Measurements from ENCODE around the gene WFDC8.

Gene WFDC8

GRCh38 chr20:45515147-45515913 lies 63.8 kb downstream of the WFDC8 start, which contains the start of gene SPINT3:
SPINT3 (minus strand) TSS chr20:45515622; CDS start chr20:45515608, 14 bp downstream.
- TF ChIP-seq GATA2 (IDR thresholded peaks at IDR 0.05; ENCODE audit: low read depth, low read length) (no peak), GATA3 (IDR thresholded peaks at IDR 0.05; ENCODE audit: low read depth, low read length) (no peak)

DNA sequence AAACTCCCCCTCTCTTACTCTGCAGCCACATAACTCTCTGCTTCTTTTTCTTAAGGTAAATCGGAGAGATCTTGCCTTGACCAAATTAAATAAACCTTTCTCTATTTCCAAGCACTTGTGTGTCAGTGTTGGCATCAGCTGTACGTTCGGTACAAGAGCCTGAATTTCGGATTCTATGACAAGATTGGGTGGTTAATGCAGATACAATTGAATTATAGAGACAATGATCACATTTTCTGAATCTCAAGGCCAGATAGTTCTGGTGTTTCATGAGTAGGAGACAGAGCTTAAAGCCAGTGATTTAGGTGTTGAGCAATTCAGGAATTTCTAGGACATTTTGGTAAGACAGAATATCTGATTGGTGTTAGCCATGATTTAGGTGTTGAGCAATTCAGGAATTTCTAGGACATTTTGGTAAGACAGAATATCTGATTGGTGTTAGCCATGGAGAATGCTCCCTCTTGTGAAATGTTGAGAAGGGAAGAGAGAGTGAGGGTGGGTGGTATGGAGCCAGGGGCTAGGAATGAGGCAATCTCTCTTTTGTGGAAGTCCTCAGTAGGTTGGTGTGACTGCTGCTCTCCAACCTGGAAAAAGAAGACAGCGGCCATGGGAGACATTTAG lies 68.7 kb downstream of the WFDC8 start:
- no peak for TF ChIP-seq GATA2 (IDR thresholded peaks at IDR 0.05; ENCODE audit: low read depth, low read length)
- TF ChIP-seq GATA3 (IDR thresholded peaks at IDR 0.05; ENCODE audit: low read depth, low read length): no peak

- TF ChIP-seq GATA2 (IDR thresholded peaks at IDR 0.05; ENCODE audit: low read depth, low read length) (no peak), GATA3 (IDR thresholded peaks at IDR 0.05; ENCODE audit: low read depth, low read length) (no peak)
Measured at GRCh38 chr20:45509091-45509490, 70.0 kb downstream of the WFDC8 start.

DNA sequence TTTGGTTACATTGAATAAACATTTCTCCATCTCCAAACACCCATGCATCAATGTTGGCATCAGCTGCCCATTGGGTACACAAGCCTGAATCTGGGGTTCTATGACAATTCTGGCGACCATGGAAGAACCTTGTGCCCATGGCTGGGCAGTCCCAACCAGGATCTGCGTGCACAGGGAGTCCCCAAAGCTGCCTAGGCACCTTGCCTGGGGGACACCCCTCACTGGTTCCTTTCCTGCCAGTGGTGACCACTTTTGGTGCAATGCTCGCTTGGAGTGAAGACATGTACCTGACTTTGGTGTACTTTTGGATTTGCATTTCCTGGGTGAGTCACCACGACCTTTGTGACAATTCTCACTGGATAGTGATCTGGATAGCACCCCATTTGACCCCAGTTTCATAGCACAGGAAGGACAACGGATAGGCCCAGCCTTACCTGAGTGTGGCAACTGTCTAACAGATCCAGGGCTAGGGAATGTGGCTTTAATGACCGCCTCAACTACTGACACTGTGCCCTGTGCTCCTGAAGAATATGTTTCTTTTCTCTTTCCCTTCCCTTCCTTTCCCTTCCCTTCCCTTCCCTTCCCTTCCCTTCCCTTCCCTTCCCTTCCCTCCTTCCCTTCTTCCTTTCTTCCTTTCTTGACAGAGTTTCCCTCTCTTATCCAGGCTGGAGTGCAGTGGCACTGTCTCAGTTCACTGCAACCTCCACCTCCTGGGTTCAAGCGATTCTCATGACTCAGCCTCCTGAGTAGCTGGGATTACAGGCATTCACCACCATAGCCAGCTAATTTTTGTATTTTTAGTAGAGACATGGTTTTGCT lies 70.8 kb downstream of the WFDC8 start:
- no peak for TF ChIP-seq GATA3 (IDR thresholded peaks at IDR 0.05; ENCODE audit: low read depth, low read length)
- no peak for TF ChIP-seq GATA2 (IDR thresholded peaks at IDR 0.05; ENCODE audit: low read depth, low read length)

- TF ChIP-seq GATA3 (IDR thresholded peaks at IDR 0.05; ENCODE audit: low read depth, low read length) (no peak), GATA2 (IDR thresholded peaks at IDR 0.05; ENCODE audit: low read depth, low read length) (no peak)
Measured at GRCh38 chr20:45507011-45507820, 71.9 kb downstream of the WFDC8 start.

- TF ChIP-seq GATA3 (IDR thresholded peaks at IDR 0.05; ENCODE audit: low read depth, low read length): no peak
- no peak for TF ChIP-seq GATA2 (IDR thresholded peaks at IDR 0.05; ENCODE audit: low read depth, low read length)
Measured at GRCh38 chr20:45506398-45506797, 72.7 kb downstream of the WFDC8 start.

DNA sequence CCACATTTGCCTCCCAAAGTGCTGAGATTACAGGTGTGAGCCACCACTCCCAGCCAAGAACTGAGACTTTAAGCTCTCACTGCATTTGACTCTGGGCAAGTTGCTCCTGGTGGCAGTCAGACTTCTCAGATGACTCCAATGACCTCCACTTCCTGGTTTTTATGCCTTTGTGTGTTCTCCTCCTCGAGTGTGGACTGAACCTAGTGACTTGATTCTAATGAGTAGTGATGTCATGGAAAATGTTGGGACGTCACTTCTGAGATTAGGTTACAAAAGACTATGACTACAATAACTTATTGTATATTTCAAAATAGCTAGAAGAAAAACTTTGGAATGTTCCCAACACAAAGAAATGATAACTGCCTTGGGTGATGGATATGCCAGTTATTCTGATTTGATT lies 75.7 kb downstream of the WFDC8 start:
- no peak for TF ChIP-seq GATA2 (IDR thresholded peaks at IDR 0.05; ENCODE audit: low read depth, low read length)
- TF ChIP-seq GATA3 (IDR thresholded peaks at IDR 0.05; ENCODE audit: low read depth, low read length): no peak

DNA sequence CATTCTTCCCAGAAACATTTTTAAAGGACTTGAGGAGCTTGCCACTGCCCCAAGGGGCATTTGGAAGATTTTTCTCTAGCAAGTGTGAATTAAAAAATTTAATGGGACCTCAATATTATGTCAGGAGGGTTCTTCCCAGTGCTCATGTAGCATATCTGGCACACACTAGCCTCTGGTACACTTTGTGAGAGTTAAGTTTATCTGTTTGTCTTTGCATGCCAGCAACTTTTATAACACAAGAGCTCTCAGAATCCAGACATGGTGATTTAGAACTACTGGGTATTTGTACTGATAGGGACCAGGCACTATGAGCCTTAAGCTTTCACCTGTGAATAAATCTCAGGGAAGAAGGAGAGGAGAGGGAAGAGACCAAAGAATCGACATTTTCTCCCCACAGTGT lies 76.5 kb downstream of the WFDC8 start:
- TF ChIP-seq GATA2 (IDR thresholded peaks at IDR 0.05; ENCODE audit: low read depth, low read length): no peak
- no peak for TF ChIP-seq GATA3 (IDR thresholded peaks at IDR 0.05; ENCODE audit: low read depth, low read length)

Measured in SH-SY5Y (cell line).